Inflammatory macrophage treated with lipopolysaccharide for 1 hour (primary cell): Measurements from ENCODE around the gene ZMPSTE24.
"Not testable (repeated sequence)": the region's sequence is repeated elsewhere in the genome, so short reads cannot be mapped to it uniquely, and the experiment has no call there.

ENCODE experiments used
- DNase-seq, 2 donors: peaks; one replicate each; pipeline ENCODE4 v3.0.0-alpha.2; 2020 to 2022

ZMPSTE24 gene

GRCh38 chr1:40306296-40306695, 48.3 kb downstream of the ZMPSTE24 start:
- DNase-seq: no peak

GRCh38 chr1:40307186-40307585, 49.1 kb downstream of the ZMPSTE24 start:
- no peak for DNase-seq

- no peak for DNase-seq
Observed at GRCh38 chr1:40308036-40308727, 50.1 kb downstream of the ZMPSTE24 start.

- DNase-seq: no peak
Observed at GRCh38 chr1:40309374-40310128, 51.5 kb downstream of the ZMPSTE24 start.

- DNase-seq: no peak
Observed at GRCh38 chr1:40310129-40310461, 52.1 kb downstream of the ZMPSTE24 start.

- no peak for DNase-seq
Observed at GRCh38 chr1:40310983-40311642, 53.1 kb downstream of the ZMPSTE24 start.

GRCh38 chr1:40311692-40312091, 53.7 kb downstream of the ZMPSTE24 start:
- no peak for DNase-seq

- peak; percentile 81 to 87 for DNase-seq
Observed at GRCh38 chr1:40312238-40313205, 54.5 kb downstream of the ZMPSTE24 start.

GRCh38 chr1:40313329-40313957, 55.4 kb downstream of the ZMPSTE24 start:
- DNase-seq: no peak

- no peak for DNase-seq
Observed at GRCh38 chr1:40313958-40314720, 56.1 kb downstream of the ZMPSTE24 start.

- no peak for DNase-seq
Observed at GRCh38 chr1:40314721-40315238, 56.7 kb downstream of the ZMPSTE24 start.

GRCh38 chr1:40315239-40315794, 57.3 kb downstream of the ZMPSTE24 start:
- peak; percentile 76 to 91 for DNase-seq

- peak in 1 of 2 donors; percentile 3 for DNase-seq
Observed at GRCh38 chr1:40315795-40316594, 58.0 kb downstream of the ZMPSTE24 start.

GRCh38 chr1:40316595-40317393, 58.8 kb downstream of the ZMPSTE24 start, which contains the start of gene COL9A2:
COL9A2 (minus strand) TSS chr1:40317286; CDS start chr1:40317197, 89 bp downstream.
- no peak for DNase-seq

GRCh38 chr1:40317394-40318074, 59.5 kb downstream of the ZMPSTE24 start:
- no peak for DNase-seq

- no peak for DNase-seq
Observed at GRCh38 chr1:40318476-40318875, 60.4 kb downstream of the ZMPSTE24 start.

- DNase-seq: no peak
Observed at GRCh38 chr1:40318970-40319621, 61.1 kb downstream of the ZMPSTE24 start.

- not testable (repeated sequence) for DNase-seq
Observed at GRCh38 chr1:40331403-40331802, 73.4 kb downstream of the ZMPSTE24 start.
